HCT116 (cell line): ENCODE measurements around the gene CGNL1. TPM values are rescaled to one million over a fixed set of nuclear protein-coding genes. Genes with fewer than 3 reads are reported as not detected.

Experiments used
- ATAC-seq: fragments of 200-7000 bp; cut with Tn5 transposase; 2 replicates; pipeline ENCODE4 v1.9.1; 2020; ENCODE audit warnings: mild to moderate bottlenecking, moderate library complexity
- BruUV-seq: library from RNA; stranded (reverse); fragments of 400-500 nt; replicated peaks from 2 replicates; lab custom pipeline; 2021; lab: Mats Ljungman, UMichigan
- CTCF ChIA-PET: fragments of 300-600 bp; sonication (Branson Sonifier 250); formaldehyde crosslinking; loops from one replicate; lab custom pipeline; 2021; ENCODE audit warnings: antibody characterized with exemption; lab: Charles Lee
- POLR2A ChIA-PET: fragments of 300-600, 350-600 bp; sonication (Branson Sonifier 250); formaldehyde crosslinking; loops from one replicate; lab custom pipeline; 2021; ENCODE audit warnings: antibody characterized with exemption; lab: Charles Lee
- RAD21 ChIA-PET, 2 experiments: fragments of 300-600 bp; sonication (Branson Sonifier 250); formaldehyde crosslinking; loops; one replicate each; lab custom pipeline; 2023; ENCODE audit warnings: low total read pairs in 2 of 2; ENCODE audit not compliant: uncharacterized antibody in 2 of 2, unreplicated experiment in 2 of 2, low non-redundant PET in 1 of 2; lab: Charles Lee
- DNase-seq: peaks from one replicate; pipeline ENCODE4 v3.0.0-alpha.2; 2010; ENCODE audit warnings: low read depth, low spot score
- H2AFZ ChIP-seq: fragments of 200-600 bp; shearing (Covaris generic), sonication (generic); 2 replicates; pipeline ENCODE4 v1.6.1; 2017; ENCODE audit warnings: low read depth, mixed run types, mixed read lengths, antibody characterized with exemption, low read length; ENCODE audit not compliant: poor library complexity, severe bottlenecking
- H3K27ac ChIP-seq: 2 replicates; pipeline ENCODE4 v1.5.1; 2012; ENCODE audit warnings: low read depth, low read length
- H3K27me3 ChIP-seq: fragments of 200-600 bp; sonication (generic); 2 replicates; pipeline ENCODE4 v1.6.1; 2016; ENCODE audit warnings: mixed run types, low read length, mixed read lengths; ENCODE audit not compliant: insufficient read depth
- H3K36me3 ChIP-seq, 2 experiments: fragments of 200-500 bp in 1 of 2; fragments of 200-600 bp in 1 of 2; sonication (Bioruptor generic) in 1 of 2; sonication (generic) in 1 of 2; 2 replicates each; pipeline versions ENCODE4 v1.5.1 to v1.6.1; 2014 to 2016; ENCODE audit warnings: low read length in 2 of 2, inconsistent platforms in 1 of 2, mixed read lengths in 1 of 2, mixed run types in 1 of 2; ENCODE audit not compliant: insufficient read depth in 2 of 2, control insufficient read depth in 1 of 2
- H3K4me1 ChIP-seq, 2 experiments: fragments of 200-600 bp in 1 of 2; sonication (generic) in 1 of 2; 2 replicates each; pipeline versions ENCODE4 v1.5.1 to v1.6.1; 2012 to 2017; ENCODE audit warnings: low read length in 2 of 2, inconsistent platforms in 1 of 2, mild to moderate bottlenecking in 1 of 2, mixed read lengths in 1 of 2, mixed run types in 1 of 2, moderate library complexity in 1 of 2; ENCODE audit not compliant: insufficient read depth in 2 of 2, control insufficient read depth in 1 of 2
- H3K4me2 ChIP-seq: fragments of 200-600 bp; sonication (generic); 2 replicates; pipeline ENCODE4 v1.6.1; 2017; ENCODE audit warnings: mixed run types, low read length, mixed read lengths
- H3K4me3 ChIP-seq, 2 experiments: fragments of 200-600 bp in 1 of 2; sonication (generic) in 1 of 2; replicated peaks in 1 of 2; 2 replicates each; pipeline ENCODE4 v1.5.1; 2011 to 2016; ENCODE audit warnings: low read length in 2 of 2, control low read depth in 1 of 2, low read depth in 1 of 2, mild to moderate bottlenecking in 1 of 2, mixed read lengths in 1 of 2, mixed run types in 1 of 2
- H3K79me2 ChIP-seq: fragments of 200-600 bp; sonication (generic); 2 replicates; pipeline ENCODE4 v1.6.1; 2017; ENCODE audit warnings: mild to moderate bottlenecking, mixed run types, low read length, moderate library complexity, mixed read lengths; ENCODE audit not compliant: insufficient read depth
- H3K9ac ChIP-seq: fragments of 200-600 bp; sonication (generic); 2 replicates; pipeline ENCODE4 v1.6.1; 2016; ENCODE audit warnings: low read length, mixed read lengths
- H3K9me2 ChIP-seq: fragments of 200-600 bp; sonication (generic), shearing (Covaris generic); 2 replicates; pipeline ENCODE4 v1.6.1; 2017; ENCODE audit warnings: mixed run types, mild to moderate bottlenecking, moderate library complexity; ENCODE audit not compliant: insufficient read depth
- H3K9me3 ChIP-seq, 2 experiments: fragments of 200-500 bp in 1 of 2; fragments of 200-600 bp in 1 of 2; sonication (Bioruptor generic) in 1 of 2; sonication (generic) in 1 of 2; 2 replicates each; pipeline ENCODE4 v1.6.1; 2014 to 2017; ENCODE audit warnings: low read length in 2 of 2, mixed read lengths in 2 of 2, inconsistent platforms in 1 of 2, low read depth in 1 of 2, mild to moderate bottlenecking in 1 of 2, mixed run types in 1 of 2, moderate library complexity in 1 of 2; ENCODE audit not compliant: control insufficient read depth in 1 of 2, insufficient read depth in 1 of 2
- H4K20me1 ChIP-seq: fragments of 200-600 bp; sonication (generic), shearing (Covaris generic); 2 replicates; pipeline ENCODE4 v1.6.1; 2017; ENCODE audit warnings: mixed run types, mild to moderate bottlenecking, moderate library complexity; ENCODE audit not compliant: insufficient read depth
- ATF3 ChIP-seq: IDR thresholded peaks from 2 replicates; pipeline ENCODE4 v1.6.1; 2012
- EGR1 ChIP-seq: IDR thresholded peaks from 2 replicates; pipeline ENCODE4 v1.6.1; 2012; ENCODE audit warnings: low read depth
- ELF1 ChIP-seq: IDR thresholded peaks from 2 replicates; pipeline ENCODE4 v1.6.1; 2012; ENCODE audit warnings: low read depth, borderline replicate concordance
- POLR2AphosphoS5 ChIP-seq: IDR thresholded peaks from 2 replicates; pipeline ENCODE4 v1.6.1; 2011; ENCODE audit warnings: mild to moderate bottlenecking, low read depth, low read length, moderate library complexity
- intact Hi-C: fragments of 100-400 bp; cut with micrococcal nuclease; formaldehyde crosslinking; loops from 2 replicates; pipeline ENCODE4 v1.10.0; 2022
- total RNA-seq: library from RNA; stranded (reverse); gene quantifications from one replicate; pipeline ENCODE4 v1.2.1, GENCODE V29; 2021; ENCODE audit not compliant: unreplicated experiment

Gene CGNL1
- total RNA-seq, 1 experiment from 2014 or later: 2.2 TPM

GRCh38 chr15:57540211-57540610 lies 163.9 kb downstream of the CGNL1 start:
- Histone ChIP-seq H3K9me2 (no peaks in the 10 kb centered on the region), H3K9ac (no peak overlapping the region), H3K4me2 (no peak overlapping the region), H3K79me2 (no peaks in the 10 kb centered on the region), H3K36me3 (no peaks in the 10 kb centered on the region), H4K20me1 (no peaks in the 10 kb centered on the region), H3K27me3 (no peaks in the 10 kb centered on the region), H3K4me3 (no peak overlapping the region), H3K27ac (no peak overlapping the region), H3K9me3 (no peaks in the 10 kb centered on the region), H2AFZ (no peak overlapping the region), H3K4me1 (peaks cover 6% of the 10 kb centered on the region in 2 experiments; a peak in 3 of 4 replicates)
- TF ChIP-seq ELF1 (no peak), EGR1 (no peak), ATF3 (no peak)
- DNase-seq (no peak), ATAC-seq (no peak)
- intact Hi-C loops: no loop called here
- RAD21 ChIA-PET: no interaction called here
- no TSS peak for BruUV-seq
- CTCF ChIA-PET: no interaction called here
- POLR2A ChIA-PET: no interaction called here

- peaks cover 6% of the 10 kb centered on the region in 2 experiments; a peak in 3 of 4 replicates for H3K4me1 ChIP-seq
- H2AFZ ChIP-seq: no peak overlapping the region
- intact Hi-C loops: no loop called here
- no peaks in the 10 kb centered on the region for H3K9me3 ChIP-seq
- DNase-seq (no peak), ATAC-seq (no peak)
- H3K36me3 ChIP-seq: no peaks in the 10 kb centered on the region
- TF ChIP-seq POLR2AphosphoS5: no peak
- RAD21 ChIA-PET: no interaction called here
- POLR2A ChIA-PET: no interaction called here
- H4K20me1 ChIP-seq: no peaks in the 10 kb centered on the region
- no peak overlapping the region for H3K4me3 ChIP-seq
- no peaks in the 10 kb centered on the region for H3K9me2 ChIP-seq
- no peaks in the 10 kb centered on the region for H3K79me2 ChIP-seq
- no TSS peak for BruUV-seq
- CTCF ChIA-PET: no interaction called here
- H3K4me2 ChIP-seq: no peak overlapping the region
- no peaks in the 10 kb centered on the region for H3K27me3 ChIP-seq
- H3K9ac ChIP-seq: no peak overlapping the region
- no peak overlapping the region for H3K27ac ChIP-seq
Observed at GRCh38 chr15:57540736-57541135, 164.4 kb downstream of the CGNL1 start.
